EL (cell line): ENCODE measurements around the gene DLG2.
"Not testable (repeated sequence)": the region's sequence is repeated elsewhere in the genome, so short reads cannot be mapped to it uniquely, and the experiment has no call there.

Experiments
- DNase-seq: peaks from one replicate; pipeline ENCODE4 v3.0.0-alpha.2; 2016

The DLG2 gene

GRCh38 chr11:84413549-84413948 is 1213.6 kb downstream of the DLG2 start:
- no peak for DNase-seq

- DNase-seq = no peak
These were observed 1214.3 kb downstream of the DLG2 start for GRCh38 chr11:84412862-84413261.

- no peak for DNase-seq
These were observed 1218.2 kb downstream of the DLG2 start for GRCh38 chr11:84408946-84409411.

- no peak for DNase-seq
These were observed 1220.1 kb downstream of the DLG2 start for GRCh38 chr11:84407091-84407490.

GRCh38 chr11:84398017-84398626 is 1229.0 kb downstream of the DLG2 start:
- DNase-seq = no peak

GRCh38 chr11:84396521-84396920 is 1230.6 kb downstream of the DLG2 start:
- no peak for DNase-seq

- no peak for DNase-seq
These were observed 1236.6 kb downstream of the DLG2 start for GRCh38 chr11:84390441-84391078.

- DNase-seq = no peak
These were observed 1237.4 kb downstream of the DLG2 start for GRCh38 chr11:84389696-84390095.

GRCh38 chr11:84384731-84385130 is 1242.4 kb downstream of the DLG2 start:
- peak; percentile 22 for DNase-seq

GRCh38 chr11:84383576-84383975 is 1243.6 kb downstream of the DLG2 start:
- no peak for DNase-seq

- DNase-seq = no peak
These were observed 1245.5 kb downstream of the DLG2 start for GRCh38 chr11:84381666-84382065.

- no peak for DNase-seq
These were observed 1254.7 kb downstream of the DLG2 start for GRCh38 chr11:84372381-84372950.

GRCh38 chr11:84358034-84358433 is 1269.1 kb downstream of the DLG2 start:
- no peak for DNase-seq

- DNase-seq = no peak
These were observed 1271.2 kb downstream of the DLG2 start for GRCh38 chr11:84355911-84356310.

GRCh38 chr11:84345597-84345996 is 1281.5 kb downstream of the DLG2 start:
- DNase-seq = no peak

GRCh38 chr11:84345027-84345426 is 1282.1 kb downstream of the DLG2 start:
- no peak for DNase-seq

- no peak for DNase-seq
These were observed 1287.3 kb downstream of the DLG2 start for GRCh38 chr11:84339796-84340195.

- DNase-seq = no peak
These were observed 1293.9 kb downstream of the DLG2 start for GRCh38 chr11:84333221-84333620.

GRCh38 chr11:84322211-84322610 is 1304.9 kb downstream of the DLG2 start:
- DNase-seq = no peak

- DNase-seq = no peak
These were observed 1307.3 kb downstream of the DLG2 start for GRCh38 chr11:84319863-84320262.

- no peak for DNase-seq
These were observed 1310.1 kb downstream of the DLG2 start for GRCh38 chr11:84316866-84317555.

- no peak for DNase-seq
These were observed 1313.2 kb downstream of the DLG2 start for GRCh38 chr11:84313830-84314359.

GRCh38 chr11:84310268-84310667 is 1316.9 kb downstream of the DLG2 start:
- no peak for DNase-seq

GRCh38 chr11:84308491-84308890 is 1318.7 kb downstream of the DLG2 start:
- DNase-seq = not testable (repeated sequence)
